HTERT RPE-1 (cell line): ENCODE data around the gene TFEB.

Experiments used
- in situ Hi-C: fragments of 300-500 bp; cut with MboI; formaldehyde crosslinking; loops from 4 replicates; pipeline ENCODE4 v1.14.3; 2020; ENCODE audit warnings: low sequenced_read_pairs

TFEB gene

DNA sequence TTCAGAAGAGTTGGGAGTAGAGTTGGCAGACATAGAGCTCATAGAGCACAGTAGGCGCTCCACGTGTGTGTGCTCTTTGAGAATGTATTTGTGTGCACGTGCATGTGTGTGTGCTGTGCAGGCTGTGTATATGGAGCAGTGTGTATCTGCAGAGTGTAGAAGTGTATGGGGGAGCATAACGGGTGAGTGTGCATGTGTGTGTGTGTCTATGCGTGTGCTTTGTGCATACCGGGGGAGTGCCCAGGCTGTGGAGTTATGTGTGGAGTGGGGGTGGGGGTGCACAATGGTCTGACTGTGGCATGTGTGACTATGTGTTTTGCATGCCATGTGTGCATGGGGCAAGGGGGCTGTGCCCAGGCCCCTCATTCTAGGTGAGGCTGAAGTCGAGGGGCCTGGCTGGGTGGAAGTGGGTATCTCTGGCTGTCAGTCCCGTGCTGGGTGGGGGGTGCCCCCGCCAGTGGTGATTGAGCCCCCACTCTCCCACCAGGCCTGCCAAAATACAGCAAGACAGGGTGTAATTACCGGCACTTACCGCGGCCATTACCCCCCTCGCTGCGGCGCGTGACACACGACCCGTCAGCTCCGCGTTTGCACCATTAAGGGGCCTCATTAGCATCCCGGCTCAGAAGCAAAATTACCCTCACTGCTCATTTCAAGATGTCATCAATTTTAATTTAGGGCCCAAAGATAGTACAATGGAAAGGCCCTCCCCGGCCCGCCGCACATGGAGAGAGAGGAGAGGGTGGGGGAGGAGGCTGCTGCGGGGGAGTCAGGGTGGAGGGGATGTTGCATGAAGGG is 58.1 kb downstream of the TFEB start:
- in situ Hi-C loops, result no loop called here

DNA sequence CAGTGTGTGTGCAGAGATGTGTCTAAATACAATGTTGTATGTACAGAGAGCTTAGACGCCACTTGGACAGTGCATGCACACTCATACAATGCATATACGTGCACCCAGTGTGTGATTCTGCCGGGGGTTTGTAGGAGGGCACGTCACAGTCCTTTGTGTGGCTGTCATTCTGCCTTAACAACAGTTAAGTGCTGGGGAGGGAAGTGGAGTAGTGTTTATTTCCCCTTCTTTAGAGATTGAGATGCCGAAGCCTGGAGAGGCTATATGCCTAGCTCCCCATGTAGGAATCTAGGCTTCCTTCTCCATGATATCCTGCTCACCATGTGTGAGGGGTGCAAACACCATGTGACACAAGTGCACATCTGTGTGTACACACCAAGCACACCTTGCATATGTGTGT is 59.0 kb downstream of the TFEB start:
- in situ Hi-C loops, result no loop called here

- in situ Hi-C loops, result no loop called here
Measured at GRCh38 chr6:41675992-41676391, 59.4 kb downstream of the TFEB start.

- in situ Hi-C loops, result no loop called here
Measured at GRCh38 chr6:41675176-41675775, 60.1 kb downstream of the TFEB start.

GRCh38 chr6:41674231-41675000 is 61.0 kb downstream of the TFEB start:
- in situ Hi-C loops, result no loop called here

DNA sequence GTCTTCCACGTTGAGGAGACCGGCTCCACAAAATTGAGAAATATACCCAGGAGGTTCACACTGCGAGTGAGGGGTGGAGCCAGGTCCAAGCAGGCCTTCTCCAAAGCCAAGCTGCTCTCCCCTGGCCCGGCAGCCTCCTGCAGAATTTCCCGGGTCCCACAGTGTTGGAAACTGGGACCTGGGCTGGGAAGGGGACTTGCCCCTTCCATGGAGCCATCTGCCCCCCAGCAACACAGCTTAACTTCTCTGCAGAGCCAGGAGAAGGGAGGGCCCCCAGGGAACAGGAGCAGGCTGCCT is 61.8 kb downstream of the TFEB start:
- in situ Hi-C loops, result no loop called here

DNA sequence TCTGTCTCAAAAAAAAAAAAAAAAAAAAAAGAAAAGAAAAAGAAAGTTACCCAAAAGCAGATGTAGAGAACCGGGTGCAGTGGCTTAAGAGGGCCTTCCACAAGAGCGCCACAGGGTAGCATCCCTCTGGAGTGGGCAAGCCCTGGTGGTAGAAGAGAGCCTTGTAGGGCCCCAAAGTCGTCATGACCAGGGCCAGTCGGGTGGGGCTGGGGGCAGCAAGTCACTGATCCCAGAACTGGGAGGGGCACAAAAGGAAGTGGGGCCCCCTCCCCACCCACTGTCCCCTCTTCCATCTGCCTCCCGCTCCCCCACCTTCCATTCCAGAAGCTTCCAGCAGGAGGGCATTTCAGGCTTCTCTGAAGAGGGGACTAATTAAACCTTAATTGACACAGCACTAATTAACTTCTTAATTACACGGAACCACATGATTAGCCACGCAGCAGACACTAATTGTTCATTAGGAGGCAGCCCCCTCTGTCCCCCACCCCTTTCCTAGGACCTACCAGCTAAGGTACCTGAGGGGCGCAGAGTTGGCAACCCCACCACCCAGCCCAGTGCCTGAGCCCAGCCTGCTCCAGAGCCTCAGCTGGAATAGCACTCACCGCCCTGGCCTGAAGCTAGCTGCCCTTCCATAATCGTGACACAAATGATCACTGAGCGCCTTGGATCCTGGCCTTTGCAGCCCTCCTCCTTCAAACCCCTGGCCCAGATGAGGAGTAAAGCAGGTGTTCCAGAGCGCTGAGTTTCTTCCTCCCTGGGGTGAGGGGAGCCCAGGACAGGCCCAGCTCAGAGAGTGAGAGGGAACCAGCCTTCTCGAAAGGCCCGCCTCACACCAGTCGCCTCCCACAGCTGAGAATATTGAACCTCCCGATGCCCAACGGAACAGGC is 62.3 kb downstream of the TFEB start:
- in situ Hi-C loops, result no loop called here

- in situ Hi-C loops, result no loop called here
Measured at GRCh38 chr6:41672016-41672415, 63.4 kb downstream of the TFEB start.

GRCh38 chr6:41671376-41671775 is 64.0 kb downstream of the TFEB start:
- in situ Hi-C loops, result no loop called here

DNA sequence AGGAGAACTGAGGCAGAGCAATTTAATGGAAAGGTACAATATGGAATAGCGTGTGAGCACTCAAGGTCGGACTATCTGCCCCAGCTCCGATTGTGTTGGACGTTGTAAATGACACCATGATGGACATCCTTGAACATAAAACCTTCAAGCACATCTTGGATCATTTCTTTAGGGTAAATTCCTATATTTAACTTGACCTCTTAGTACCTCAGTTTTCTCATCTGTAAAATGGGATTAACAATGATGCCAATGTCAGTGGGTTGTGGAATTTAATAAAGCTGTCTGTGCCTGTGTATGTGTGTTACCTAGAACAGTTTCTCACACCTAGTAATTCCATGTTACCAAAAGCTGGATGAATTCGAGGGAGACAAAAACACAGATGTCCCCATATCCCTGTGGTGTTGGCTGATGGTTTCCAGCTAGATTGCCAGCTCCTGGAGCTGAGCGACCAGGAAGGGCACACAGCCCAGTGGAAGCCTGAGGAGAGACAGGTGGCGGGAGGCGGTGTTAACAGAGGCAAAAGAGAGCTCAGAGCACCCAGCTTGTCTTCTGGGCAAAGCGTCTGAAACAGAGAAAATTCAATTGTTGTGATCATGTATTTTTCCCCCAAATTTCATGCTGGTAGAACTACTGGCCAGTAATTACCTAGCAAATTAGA is 64.6 kb downstream of the TFEB start:
- in situ Hi-C loops, result no loop called here

GRCh38 chr6:41668968-41669367 is 66.4 kb downstream of the TFEB start:
- in situ Hi-C loops, result no loop called here

- in situ Hi-C loops, result no loop called here
Measured at GRCh38 chr6:41667195-41667594, 68.2 kb downstream of the TFEB start.

DNA sequence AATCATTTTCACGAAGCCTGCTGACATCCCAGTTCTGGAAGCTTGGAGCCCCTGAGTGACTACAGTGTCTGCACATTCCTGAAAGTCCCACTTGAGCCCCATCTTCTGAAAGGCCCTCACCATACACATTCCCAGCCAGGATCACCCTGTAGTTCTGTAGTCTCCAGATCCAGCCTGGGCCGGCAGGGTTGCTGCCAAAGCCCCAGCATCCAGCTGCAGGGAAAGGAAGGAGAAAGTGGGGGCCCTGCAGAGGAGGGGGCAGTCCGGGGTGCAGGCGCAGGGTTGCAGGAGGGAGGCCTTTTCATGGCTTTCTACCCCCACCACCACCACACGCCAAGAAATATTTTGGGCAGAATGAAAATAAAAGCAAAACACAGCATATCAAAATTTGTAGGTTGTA is 71.1 kb downstream of the TFEB start:
- in situ Hi-C loops, result no loop called here

GRCh38 chr6:41663568-41663967 is 71.8 kb downstream of the TFEB start:
- in situ Hi-C loops, result no loop called here

DNA sequence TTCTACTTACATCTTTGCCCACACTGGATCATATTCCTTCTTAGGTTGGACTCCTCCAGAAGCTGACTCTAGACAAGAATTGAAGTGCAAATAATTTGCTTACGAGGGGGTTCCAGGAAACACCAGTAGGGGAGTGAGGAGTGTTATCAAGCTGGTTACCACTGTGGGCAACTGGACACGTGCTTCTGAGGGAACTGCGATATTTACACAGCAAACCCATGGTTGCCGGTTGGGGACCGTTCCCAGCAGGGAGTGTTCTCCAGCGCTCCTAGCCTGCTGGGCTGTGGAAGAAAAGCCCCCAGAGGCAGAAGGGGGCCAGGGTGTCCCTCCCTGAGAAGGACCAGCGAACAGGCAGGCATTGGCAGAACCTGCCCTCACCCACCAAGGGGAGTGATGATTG is 75.5 kb downstream of the TFEB start:
- in situ Hi-C loops, result no loop called here

- in situ Hi-C loops, result no loop called here
Measured at GRCh38 chr6:41658636-41659035, 76.8 kb downstream of the TFEB start.

- in situ Hi-C loops, result no loop called here
Measured at GRCh38 chr6:41657131-41658094, 78.0 kb downstream of the TFEB start.

DNA sequence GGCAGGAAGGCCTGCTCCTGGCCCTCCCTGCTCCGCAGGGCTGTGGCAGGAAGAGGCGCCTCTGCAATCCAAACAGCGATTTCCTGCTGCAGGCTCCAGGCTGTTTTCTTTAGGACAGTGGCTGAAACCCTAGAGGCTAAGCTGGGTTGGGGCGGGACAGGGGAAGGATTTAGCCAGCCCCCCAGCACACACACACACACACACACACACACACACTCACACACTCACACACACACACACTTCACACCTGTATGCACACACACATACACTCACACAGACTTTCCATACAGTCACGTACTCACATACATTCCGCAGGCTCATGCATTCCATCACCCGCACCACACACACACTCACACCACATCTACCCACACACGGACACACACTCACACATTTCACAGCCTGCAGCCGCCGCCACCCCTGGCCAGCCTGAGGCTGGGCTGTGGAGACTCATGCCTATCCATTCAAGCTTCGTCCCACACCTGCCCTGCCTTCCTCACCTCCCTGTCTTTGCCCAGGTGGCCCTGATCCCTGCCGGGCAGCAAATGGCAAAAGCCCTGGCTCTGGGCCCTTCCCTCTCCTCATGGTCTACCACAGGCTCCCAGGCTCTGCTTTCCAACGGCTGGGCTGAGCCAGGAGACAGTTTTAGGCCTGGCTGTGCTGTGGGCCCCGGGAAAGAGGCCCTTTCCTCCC is 79.3 kb downstream of the TFEB start:
- in situ Hi-C loops, result no loop called here

- in situ Hi-C loops, result no loop called here
Measured at GRCh38 chr6:41655646-41656001, 79.8 kb downstream of the TFEB start.
